ENCODE results near the gene SMIM3.
"Not testable (repeated sequence)": the region's sequence is repeated elsewhere in the genome, so short reads cannot be mapped to it uniquely, and the experiment has no call there.

The SMIM3 gene

GRCh38 chr5:150778517-150779396 lies at the start of gene SMIM3:
Gene SMIM3, plus strand, starts transcription at chr5:150778757. Its CDS starts 16,684 bp downstream, at chr5:150795441.
- DNase-seq (ENCODE audit: low spot score) = peak; percentile 91

DNA sequence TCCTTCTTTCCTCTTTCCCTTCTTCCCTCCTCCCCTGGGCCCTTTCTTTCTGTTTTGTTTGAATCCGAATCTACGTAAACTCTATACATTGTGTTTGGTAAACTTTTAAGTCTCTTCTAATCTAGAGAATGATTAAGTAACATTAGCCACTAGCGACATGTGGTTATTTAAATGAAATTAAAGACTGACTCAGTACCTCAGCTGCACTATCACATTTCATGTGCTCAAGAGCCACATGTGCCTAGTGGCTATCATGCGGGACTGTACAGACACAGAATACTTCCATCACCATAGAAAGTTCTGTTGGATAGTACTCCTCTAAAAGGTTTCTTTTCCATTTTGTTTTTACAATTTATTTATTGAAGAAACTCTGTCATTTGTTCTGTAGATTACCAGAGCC lies 48.7 kb upstream of the SMIM3 start:
- no peak for DNase-seq (ENCODE audit: low spot score)

- no peak for DNase-seq (ENCODE audit: low spot score)
These were observed 46.8 kb upstream of the SMIM3 start for GRCh38 chr5:150731669-150732242.

DNA sequence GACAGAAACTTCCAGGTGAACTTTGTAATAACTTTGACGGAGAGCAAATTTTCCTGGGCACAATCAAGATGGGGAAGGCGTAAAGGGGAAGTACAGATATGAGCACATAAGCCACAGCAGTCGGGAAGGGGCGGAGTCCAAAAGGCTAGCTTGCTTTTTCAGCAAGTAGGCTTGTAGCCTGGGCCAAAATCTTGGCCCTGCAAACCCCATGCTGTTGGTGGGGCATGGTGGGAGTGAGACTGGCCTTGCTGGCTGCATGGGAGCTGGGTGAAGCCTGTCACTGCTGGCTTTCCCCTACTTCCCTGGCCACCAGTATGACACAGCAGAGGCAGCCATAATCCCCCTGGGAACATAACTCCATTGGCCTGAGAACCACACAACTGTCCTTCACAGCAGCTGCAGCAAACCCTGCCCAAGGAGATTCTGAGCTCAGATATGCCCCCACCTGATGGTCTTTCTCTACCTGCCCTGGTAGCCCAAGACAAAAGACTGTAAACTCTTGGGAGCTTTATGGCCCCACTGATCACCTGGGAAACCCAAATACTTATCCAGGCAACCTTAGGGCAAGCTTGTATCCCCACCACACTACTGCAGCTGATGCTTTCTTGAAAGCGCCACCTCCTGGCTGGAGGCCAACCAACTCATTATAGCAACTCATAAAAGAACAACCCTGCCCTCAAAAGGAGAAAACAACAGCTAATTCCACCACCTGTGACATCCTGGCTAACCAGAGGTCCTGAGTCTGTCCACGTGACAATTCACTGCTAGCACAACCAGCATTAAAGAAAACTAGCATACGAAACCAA lies 43.8 kb upstream of the SMIM3 start:
- no peak for DNase-seq (ENCODE audit: low spot score)

DNA sequence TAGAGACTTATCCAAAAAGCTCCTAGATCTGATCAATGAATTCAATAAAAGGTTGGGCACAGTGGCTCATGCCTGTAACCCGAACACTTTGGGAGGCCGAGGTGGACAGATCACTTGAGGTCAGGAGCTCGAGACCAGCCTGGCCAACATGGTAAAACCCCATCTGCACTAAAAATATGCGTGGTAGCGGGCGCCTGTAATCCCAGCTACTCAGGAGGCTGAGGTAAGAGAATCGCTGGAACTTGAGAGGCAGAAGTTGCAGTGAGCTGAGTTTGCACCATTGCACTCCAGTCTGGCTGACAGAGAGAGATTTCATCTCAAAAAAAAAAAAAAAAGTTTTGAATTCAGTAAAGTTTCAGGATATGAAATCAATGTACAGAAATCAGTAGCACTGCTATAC lies 39.7 kb upstream of the SMIM3 start:
- DNase-seq (ENCODE audit: low spot score) = no peak

DNA sequence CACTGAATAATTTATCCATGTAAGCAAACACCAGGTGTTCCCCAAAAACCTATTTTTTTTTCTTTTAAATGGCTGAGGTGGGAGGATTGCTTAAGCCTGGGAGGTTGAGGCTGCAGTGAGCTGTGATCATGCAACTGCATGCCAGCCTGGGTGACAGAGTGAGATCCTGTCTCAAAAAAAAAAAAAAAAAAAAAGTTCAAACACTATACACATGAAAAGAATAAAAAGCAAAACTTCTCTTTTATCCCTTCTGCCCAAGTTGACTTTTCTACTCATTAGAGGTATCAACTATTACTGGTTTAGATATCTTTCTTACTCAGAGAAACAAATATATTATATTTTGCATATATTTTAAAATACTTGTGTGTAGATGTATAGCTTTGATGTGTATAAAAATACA lies 37.6 kb upstream of the SMIM3 start:
- DNase-seq (ENCODE audit: low spot score) = no peak

DNA sequence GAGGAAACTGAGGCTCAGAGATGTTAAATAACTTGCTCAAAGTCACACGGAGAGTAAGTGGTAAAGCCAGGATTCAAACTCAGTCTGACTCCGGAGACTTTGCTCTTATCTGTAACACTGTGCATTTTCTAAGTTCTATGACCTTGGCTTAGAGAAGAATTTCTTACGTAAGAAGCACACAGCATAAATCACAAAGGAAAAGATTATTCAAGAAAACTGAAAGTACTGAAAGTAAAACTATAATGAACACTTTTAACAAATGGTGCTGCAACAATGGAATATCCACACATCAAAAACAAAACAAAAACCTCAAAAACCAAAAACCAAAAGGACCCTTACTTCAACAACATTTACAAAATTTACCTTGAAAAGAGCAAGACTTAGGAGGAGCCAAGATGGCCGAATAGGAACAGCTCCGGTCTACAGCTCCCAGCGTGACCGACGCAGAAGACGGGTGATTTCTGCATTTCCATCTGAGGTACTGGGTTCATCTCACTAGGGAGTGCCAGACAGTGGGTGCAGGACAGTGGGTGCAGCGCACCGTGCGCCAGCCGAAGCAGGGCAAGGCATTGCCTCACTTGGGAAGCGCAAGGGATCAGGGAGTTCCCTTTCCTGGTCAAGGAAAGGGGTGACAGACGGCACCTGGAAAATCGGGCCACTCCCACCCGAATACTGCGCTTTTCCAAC lies 36.0 kb upstream of the SMIM3 start:
- not testable (repeated sequence) for DNase-seq (ENCODE audit: low spot score)

DNA sequence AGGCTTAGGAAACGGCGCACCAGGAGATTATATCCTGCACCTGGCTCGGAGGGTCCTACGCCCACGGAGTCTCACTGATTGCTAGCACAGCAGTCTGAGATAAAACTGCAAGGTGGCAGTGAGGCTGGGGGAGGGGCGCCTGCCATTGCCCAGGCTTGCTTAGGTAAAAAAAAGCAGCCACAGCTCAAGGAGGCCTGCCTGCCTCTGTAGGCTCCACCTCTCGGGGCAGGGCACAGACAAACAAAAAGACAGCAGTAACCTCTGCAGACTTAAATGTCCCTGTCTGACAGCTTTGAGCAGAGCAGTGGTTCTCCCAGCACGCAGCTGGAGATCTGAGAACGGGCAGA lies 35.4 kb upstream of the SMIM3 start:
- not testable (repeated sequence) for DNase-seq (ENCODE audit: low spot score)

DNA sequence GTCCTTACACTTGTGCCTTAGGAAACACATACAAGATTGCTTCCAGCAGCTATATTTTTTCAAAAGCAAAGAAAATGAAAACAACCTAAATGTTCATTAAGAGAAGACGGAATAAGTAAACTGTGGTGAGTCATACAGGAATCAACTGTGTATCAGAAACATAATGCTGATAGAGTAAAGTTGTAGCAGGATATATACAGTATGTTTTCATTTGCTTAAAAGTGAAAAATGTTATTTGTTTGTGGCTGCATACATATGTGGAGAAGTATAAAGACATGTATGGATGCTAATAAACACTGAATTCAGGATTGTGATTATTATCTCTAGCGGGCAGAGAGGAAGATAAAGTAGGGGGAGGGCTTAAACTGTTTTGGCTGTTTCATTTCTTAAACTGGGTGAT lies 28.1 kb upstream of the SMIM3 start:
- DNase-seq (ENCODE audit: low spot score) = no peak

GRCh38 chr5:150751096-150751891 lies 27.3 kb upstream of the SMIM3 start:
- DNase-seq (ENCODE audit: low spot score) = no peak

GRCh38 chr5:150753463-150753862 lies 25.1 kb upstream of the SMIM3 start:
- no peak for DNase-seq (ENCODE audit: low spot score)

DNA sequence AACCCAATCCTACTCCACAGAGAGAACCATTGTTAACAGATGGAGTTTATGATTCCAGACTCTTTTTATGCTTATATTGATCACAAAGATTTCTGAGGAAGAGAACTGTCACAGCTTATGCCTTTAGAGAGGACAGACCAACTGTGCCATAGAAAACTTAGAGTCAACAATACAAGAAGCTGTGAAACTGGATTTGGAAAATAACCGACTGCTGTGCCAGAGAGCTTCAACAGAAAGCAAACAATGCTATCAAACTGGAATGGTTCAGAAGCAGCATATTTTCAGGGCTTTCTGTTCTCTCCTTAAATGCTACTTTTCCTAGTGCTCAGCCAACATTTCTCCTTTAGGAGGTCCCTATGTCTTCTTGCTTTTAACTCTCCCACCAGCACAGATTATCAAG lies 24.7 kb upstream of the SMIM3 start:
- no peak for DNase-seq (ENCODE audit: low spot score)

GRCh38 chr5:150757087-150757649 lies 21.4 kb upstream of the SMIM3 start:
- no peak for DNase-seq (ENCODE audit: low spot score)

GRCh38 chr5:150758203-150758530 lies 20.4 kb upstream of the SMIM3 start:
- DNase-seq (ENCODE audit: low spot score) = no peak

GRCh38 chr5:150758531-150759333 lies 19.8 kb upstream of the SMIM3 start, which contains the start of gene DCTN4:
Gene DCTN4, minus strand, starts transcription at chr5:150759017. Its CDS starts 24 bp downstream, at chr5:150758993.
- peak; percentile 96 for DNase-seq (ENCODE audit: low spot score)

GRCh38 chr5:150759334-150759583 lies 19.3 kb upstream of the SMIM3 start:
- no peak for DNase-seq (ENCODE audit: low spot score)

DNA sequence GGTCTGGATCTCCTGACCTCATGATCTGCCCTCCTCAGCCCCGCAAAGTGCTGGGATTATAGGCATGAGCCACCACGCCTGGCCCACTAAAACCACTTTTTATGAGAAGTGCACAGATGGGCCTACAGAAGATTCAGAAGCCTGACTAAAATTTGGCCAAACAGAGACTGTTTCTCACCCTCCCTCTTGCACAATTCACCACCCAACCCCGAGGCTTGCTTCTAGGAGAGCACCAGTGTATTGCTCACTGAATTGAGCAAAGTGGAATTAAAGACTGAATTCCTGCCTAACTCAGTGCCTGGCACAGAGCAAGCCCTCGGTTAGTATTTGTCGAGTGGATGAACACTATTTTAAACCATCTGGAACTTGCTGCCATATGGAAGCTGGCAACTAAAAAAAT lies 16.3 kb upstream of the SMIM3 start:
- no peak for DNase-seq (ENCODE audit: low spot score)

GRCh38 chr5:150763023-150763769 lies 15.4 kb upstream of the SMIM3 start:
- DNase-seq (ENCODE audit: low spot score) = no peak

DNA sequence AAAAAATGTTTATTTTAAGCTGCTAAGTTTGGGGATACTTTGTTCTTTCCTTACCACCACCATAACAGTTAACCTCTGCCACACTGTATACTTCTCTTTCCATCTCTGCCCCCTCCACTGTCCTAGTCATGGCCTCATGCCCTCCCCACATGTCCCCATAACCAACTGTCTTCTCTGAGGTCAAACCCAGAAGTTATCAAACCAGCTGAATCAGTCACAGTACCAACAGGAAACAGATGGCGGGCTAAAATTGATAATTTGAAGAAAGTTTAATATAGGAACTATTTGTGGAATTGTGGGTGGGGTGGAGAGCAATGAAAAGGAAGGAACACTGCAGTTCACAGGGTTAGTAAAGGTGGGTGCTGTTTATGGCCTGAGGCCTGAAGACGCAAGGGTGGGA lies 14.0 kb upstream of the SMIM3 start:
- no peak for DNase-seq (ENCODE audit: low spot score)
